Right atrium auricular region (tissue), 2 donors: Measurements from ENCODE around the gene CEP63. TPM values are rescaled to one million over a fixed set of nuclear protein-coding genes. Genes with fewer than 3 reads are reported as not detected.

Source experiments
- DNase-seq: peaks from one replicate; pipeline ENCODE4 v3.0.0-alpha.2; 2019; ENCODE audit warnings: low spot score
- H3K27ac ChIP-seq, 2 donors: fragments of 200-600 bp; sonication (generic); 1 replicate in 1 of 2; 2 replicates in 1 of 2; pipeline ENCODE4 v1.5.1; 2016 to 2019
- H3K27me3 ChIP-seq, 2 donors: fragments of 200-600 bp; sonication (generic); one replicate each; pipeline versions ENCODE4 v1.5.1 to v1.6.0; 2017 to 2019
- H3K36me3 ChIP-seq: fragments of 200-600 bp; sonication (generic); one replicate; pipeline ENCODE4 v1.5.1; 2016
- H3K4me1 ChIP-seq, 2 donors: fragments of 200-600 bp; sonication (generic); one replicate each; pipeline versions ENCODE4 v1.5.1 to v1.6.0; 2017 to 2019
- H3K4me3 ChIP-seq, 2 donors: fragments of 200-600 bp; sonication (generic); 1 replicate in 1 of 2; 2 replicates in 1 of 2; pipeline ENCODE4 v1.5.1; 2017 to 2019; ENCODE audit warnings: mild to moderate bottlenecking in 1 of 2, moderate library complexity in 1 of 2
- H3K9me3 ChIP-seq, 2 donors: fragments of 200-600 bp; sonication (generic); one replicate each; pipeline ENCODE4 v1.5.1; 2019
- total RNA-seq, 2 donors: library from RNA; depleted of rRNA; stranded (reverse); fragments of >200 nt; gene quantifications; one replicate each; pipeline ENCODE4 v1.1.0, GENCODE V29; 2016
- TF ChIP-seq, protein P1 (sequence below), 2 donors: fragments of 200-600 bp; sonication (generic); IDR thresholded peaks; one replicate each; pipeline ENCODE4 v1.5.1; 2019; ENCODE audit warnings: antibody characterized with exemption in 2 of 2

Gene CEP63
- total RNA-seq, 2 donors from 2014 or later = 16.1 to 27.8 TPM

DNA sequence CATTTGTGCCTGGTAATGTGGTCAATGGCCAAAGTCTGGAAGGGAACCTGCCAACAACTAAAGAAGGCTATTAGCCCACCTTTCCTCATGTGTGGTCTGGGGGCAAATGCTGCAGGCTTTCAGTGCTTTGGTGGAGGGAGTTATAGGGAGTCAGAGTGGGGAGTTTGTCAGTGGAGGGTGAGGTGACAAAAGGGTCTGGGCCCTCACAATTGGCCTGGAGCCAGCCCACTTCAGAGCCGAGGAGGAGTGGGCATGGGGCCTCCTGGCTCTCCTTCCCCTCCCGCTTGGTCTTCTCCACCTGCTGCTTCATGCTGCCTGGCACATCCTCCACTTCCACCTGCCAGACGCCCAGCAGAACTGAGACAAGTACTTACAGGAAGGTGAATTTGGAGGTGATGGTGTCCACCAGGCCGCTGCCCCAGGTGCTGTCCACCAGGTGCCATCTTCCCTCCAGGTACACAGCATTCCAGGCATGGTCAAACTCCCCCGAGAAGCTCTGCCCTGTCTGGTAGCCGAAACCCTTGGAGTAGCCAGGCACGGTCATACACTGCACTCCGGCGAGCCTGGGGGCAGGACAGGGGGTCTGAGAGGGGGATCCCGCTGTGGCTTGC lies 124.1 kb downstream of the CEP63 start:
- no peak overlapping the region for H3K27ac ChIP-seq
- H3K36me3 ChIP-seq = no peaks in the 10 kb centered on the region
- H3K4me3 ChIP-seq = no peak overlapping the region
- H3K27me3 ChIP-seq = no peaks in the 10 kb centered on the region
- DNase-seq = no peak
- TF ChIP-seq, protein P1, sequence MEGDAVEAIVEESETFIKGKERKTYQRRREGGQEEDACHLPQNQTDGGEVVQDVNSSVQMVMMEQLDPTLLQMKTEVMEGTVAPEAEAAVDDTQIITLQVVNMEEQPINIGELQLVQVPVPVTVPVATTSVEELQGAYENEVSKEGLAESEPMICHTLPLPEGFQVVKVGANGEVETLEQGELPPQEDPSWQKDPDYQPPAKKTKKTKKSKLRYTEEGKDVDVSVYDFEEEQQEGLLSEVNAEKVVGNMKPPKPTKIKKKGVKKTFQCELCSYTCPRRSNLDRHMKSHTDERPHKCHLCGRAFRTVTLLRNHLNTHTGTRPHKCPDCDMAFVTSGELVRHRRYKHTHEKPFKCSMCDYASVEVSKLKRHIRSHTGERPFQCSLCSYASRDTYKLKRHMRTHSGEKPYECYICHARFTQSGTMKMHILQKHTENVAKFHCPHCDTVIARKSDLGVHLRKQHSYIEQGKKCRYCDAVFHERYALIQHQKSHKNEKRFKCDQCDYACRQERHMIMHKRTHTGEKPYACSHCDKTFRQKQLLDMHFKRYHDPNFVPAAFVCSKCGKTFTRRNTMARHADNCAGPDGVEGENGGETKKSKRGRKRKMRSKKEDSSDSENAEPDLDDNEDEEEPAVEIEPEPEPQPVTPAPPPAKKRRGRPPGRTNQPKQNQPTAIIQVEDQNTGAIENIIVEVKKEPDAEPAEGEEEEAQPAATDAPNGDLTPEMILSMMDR (IDR thresholded peaks at IDR 0.05) = no peak
- H3K4me1 ChIP-seq = no peaks in the 10 kb centered on the region
- no peaks in the 10 kb centered on the region for H3K9me3 ChIP-seq

DNA sequence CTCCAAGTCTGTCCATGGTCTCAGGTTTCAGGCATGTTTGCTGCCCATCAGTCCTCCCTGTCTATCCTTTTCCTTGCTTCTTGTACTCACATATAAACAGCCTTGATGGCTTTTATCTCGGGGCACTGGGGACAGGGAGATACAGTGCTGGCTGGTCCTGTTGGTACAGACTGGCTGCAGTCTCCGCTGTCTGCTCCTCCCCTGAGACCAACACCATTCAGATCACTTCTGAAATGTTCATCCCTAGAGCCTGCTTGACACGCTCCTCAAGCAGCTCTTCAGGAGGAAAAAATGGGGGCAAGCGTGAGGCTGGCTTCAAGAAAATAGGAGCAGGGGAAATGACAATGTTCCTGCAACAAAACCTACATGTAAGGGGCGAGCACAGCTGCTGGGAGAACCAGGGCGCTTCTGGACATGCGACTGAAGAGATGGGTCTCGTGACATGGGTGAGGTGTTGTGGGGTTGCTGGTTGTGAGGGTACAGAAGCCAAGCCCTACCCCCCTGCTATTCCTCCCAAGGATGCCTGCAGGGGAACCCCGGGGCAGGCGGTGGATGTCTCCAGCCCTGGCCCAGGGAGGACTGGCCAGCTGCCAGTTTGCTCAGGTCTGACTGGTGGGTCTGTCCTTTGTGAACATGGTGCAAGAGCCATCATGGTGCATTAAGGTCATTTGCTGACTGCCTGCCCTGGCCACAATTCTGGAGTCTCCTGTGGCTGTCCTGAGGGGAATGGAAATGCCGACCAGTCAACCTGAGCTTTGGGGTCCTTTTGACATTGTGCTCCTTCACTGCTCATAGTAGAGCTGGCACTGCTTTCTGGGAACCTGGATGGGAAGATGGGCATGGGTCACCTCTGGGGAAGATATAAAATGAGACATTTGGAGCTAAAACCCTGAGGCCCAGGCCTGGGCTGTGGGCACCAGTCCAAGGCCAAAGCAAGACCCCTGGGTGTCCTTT lies 124.9 kb downstream of the CEP63 start:
- Histone ChIP-seq H3K36me3 (no peaks in the 10 kb centered on the region), H3K27ac (no peak overlapping the region), H3K27me3 (no peaks in the 10 kb centered on the region), H3K9me3 (no peaks in the 10 kb centered on the region), H3K4me1 (no peaks in the 10 kb centered on the region), H3K4me3 (no peak overlapping the region)
- TF ChIP-seq, protein P1 (IDR thresholded peaks at IDR 0.05) = no peak
- DNase-seq = no peak

DNA sequence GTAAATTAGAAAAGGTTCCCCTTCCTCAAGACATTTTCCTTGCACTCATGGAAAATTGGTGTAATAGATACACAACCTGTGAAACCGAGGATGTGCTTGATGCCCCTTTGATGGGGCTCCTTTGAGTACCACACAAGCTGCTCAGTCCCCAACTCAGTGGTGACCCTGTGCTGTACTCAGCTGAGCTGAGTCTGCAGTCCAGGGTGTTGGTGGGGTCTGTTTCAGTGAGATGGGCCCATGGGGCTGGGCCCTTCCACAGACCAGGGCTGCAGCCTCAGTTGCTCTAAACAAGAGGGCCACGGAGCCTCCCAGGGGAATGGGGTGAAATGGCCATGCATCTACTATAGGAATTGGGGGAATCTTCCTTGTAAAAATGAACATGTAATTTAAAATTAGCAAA lies 125.7 kb downstream of the CEP63 start:
- H3K27me3 ChIP-seq = no peaks in the 10 kb centered on the region
- peak; percentile 16 for DNase-seq
- H3K4me1 ChIP-seq = no peaks in the 10 kb centered on the region
- no peaks in the 10 kb centered on the region for H3K9me3 ChIP-seq
- TF ChIP-seq, protein P1 (IDR thresholded peaks at IDR 0.05) = no peak
- no peaks in the 10 kb centered on the region for H3K36me3 ChIP-seq
- no peak overlapping the region for H3K27ac ChIP-seq
- no peak overlapping the region for H3K4me3 ChIP-seq

DNA sequence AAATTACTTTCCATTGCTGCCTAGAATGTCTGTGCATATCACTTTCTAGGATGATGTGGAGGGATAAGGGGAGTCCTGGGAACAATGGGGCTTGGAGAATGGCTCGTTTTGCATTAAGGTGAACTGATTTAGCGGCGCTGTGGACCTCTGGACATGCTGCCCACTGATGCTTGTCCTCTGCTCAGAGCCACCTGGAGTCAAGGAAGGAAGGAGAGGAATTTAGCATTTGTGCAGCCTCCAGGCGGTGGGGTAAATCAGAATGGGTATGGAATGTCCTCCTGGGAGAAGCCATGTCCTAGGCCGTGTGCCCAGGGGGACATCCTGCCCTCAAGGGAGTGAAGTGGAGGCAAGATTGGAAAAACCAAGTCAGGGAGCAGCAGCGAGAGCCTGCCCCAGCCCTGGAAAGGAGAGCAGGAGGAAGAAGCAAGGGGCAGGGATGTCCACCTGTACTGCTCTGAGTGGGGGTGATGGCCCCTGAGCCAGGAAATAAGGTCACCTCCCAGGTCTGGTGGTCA lies 127.2 kb downstream of the CEP63 start:
- Histone ChIP-seq H3K36me3 (no peaks in the 10 kb centered on the region), H3K4me1 (no peaks in the 10 kb centered on the region), H3K9me3 (no peaks in the 10 kb centered on the region), H3K27me3 (no peaks in the 10 kb centered on the region), H3K27ac (no peak overlapping the region), H3K4me3 (no peak overlapping the region)
- peak; percentile 34 for DNase-seq
- TF ChIP-seq, protein P1 (IDR thresholded peaks at IDR 0.05) = no peak

DNA sequence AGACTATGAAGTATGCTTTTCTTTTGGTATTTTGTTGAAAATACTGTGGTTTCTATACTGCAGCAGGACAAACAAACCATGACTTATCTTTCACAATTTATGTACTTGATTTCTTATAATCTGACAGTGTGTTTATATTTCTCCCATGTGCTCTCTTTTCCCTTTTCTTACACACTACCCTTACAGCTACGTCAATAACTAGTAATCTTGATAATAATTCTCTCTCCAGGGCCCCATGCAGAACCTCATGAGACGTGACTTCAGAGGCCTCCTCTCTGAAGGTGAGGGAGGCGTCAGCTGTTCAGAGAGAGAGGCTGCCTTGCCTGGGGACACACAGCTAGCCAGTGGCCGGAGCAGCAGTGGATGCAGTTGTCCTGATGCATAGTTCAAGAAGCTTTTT lies 129.1 kb downstream of the CEP63 start:
- TF ChIP-seq, protein P1 (IDR thresholded peaks at IDR 0.05) = no peak
- H3K27me3 ChIP-seq = no peaks in the 10 kb centered on the region
- no peaks in the 10 kb centered on the region for H3K36me3 ChIP-seq
- H3K4me1 ChIP-seq = no peaks in the 10 kb centered on the region
- peak; percentile 48 for DNase-seq
- H3K4me3 ChIP-seq = no peak overlapping the region
- H3K27ac ChIP-seq = no peak overlapping the region
- no peaks in the 10 kb centered on the region for H3K9me3 ChIP-seq
